ENCODE measurements around the gene NINJ1. TPM values are rescaled to one million over a fixed set of nuclear protein-coding genes. Genes with fewer than 3 reads are reported as not detected.

Gene NINJ1, protein sequence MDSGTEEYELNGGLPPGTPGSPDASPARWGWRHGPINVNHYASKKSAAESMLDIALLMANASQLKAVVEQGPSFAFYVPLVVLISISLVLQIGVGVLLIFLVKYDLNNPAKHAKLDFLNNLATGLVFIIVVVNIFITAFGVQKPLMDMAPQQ
- total RNA-seq (100 to 1,000 TPM; 148 to 152 TPM), polyA plus RNA-seq (ENCODE audit: insufficient read depth, low read depth, low replicate concordance) (99.3 TPM)
- long read RNA-seq, donor 1, transcript NINJ1-201 (4 exons, 1,281 nt) = major isoform, 29 of 41 reads
- long read RNA-seq, donor 1, partial matches to known transcripts = 6 of 41 reads
- long read RNA-seq, donor 1, other reads (novel, unspliced or antisense) = 0 of 41 reads
- long read RNA-seq, donor 2, transcript NINJ1-201 (4 exons, 1,281 nt) = major isoform, 13 of 13 reads
- long read RNA-seq, donor 2, partial matches to known transcripts = 0 of 13 reads
- long read RNA-seq, donor 2, other reads (novel, unspliced or antisense) = 0 of 13 reads

DNA sequence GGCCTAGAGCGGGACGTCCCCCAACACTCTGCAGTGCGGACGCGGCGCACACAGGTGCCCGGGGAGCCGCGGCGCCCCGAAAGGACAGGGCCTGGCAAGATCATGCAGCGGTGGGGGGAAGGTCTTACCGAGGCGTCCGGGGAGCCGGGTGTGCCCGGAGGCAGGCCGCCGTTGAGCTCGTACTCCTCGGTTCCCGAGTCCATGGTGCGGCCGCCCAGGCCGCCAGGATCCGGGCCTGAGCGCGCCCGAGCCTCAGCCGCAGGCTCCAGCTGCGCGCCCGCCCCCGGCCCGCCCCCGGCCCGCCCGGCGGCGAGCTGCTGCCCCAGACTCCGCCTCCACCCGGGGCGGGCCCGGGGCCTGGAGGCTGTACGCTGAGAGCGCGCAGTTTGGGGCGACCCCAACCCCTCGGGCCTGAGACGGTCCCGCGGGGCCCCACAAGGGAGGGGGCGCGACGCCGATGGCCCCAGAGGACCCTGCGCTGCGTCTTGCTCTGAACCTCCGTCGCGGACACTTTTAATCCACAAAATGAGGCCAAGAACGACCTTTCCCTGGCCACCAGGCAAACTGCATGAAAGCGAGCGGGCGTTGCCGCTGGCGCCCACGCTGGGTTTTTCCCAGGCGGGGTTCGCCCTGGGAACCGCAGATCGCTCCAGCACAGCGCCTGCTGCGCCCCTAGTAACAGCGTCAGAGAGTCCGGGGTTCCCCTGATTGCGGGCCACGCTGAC, at the start of gene NINJ1:
NINJ1 (minus strand) TSS at position 237 of the 725 bp plus-strand sequence; CDS start at position 203, 34 bp downstream.
- Histone ChIP-seq H3K27ac (peak within 1 kb of the TSS; percentile 96 to 97), H3K27me3 (no peaks in the 10 kb centered on the region), H3K9me3 (no peaks in the 10 kb centered on the region), H3K4me3 (peak within 1 kb of the TSS; percentile 91 to 94), H3K4me1 (peaks cover 53% of the 10 kb centered on the region), H3K36me3 (ENCODE audit: low read depth, missing control alignments) (no peaks in the 10 kb centered on the region)
- TF ChIP-seq POLR2A (IDR thresholded peaks at IDR 0.05) (peak; percentile 16), CTCF (IDR thresholded peaks at IDR 0.05) (no peak)
- DNase-seq = peak; percentile 75
- intact Hi-C loops (cut with DNase I; ENCODE audit: low total_unique reads) = no loop called here
- 0 to 1% methylated on average over 3 to 31 of the region's 78 CpGs for WGBS, 2 donors

- Histone ChIP-seq H3K36me3 (ENCODE audit: low read depth, missing control alignments) (no peaks in the 10 kb centered on the region), H3K4me3 (peak overlapping the region; percentile 49 to 66), H3K27ac (no peak overlapping the region), H3K4me1 (peaks cover 3% of the 10 kb centered on the region), H3K27me3 (no peaks in the 10 kb centered on the region), H3K9me3 (no peaks in the 10 kb centered on the region)
- DNase-seq = no peak
- intact Hi-C loops (cut with DNase I; ENCODE audit: low total_unique reads) = no loop called here
- 40 to 74% methylated on average over 5 of the region's 5 CpGs for WGBS, 2 donors
- TF ChIP-seq CTCF (IDR thresholded peaks at IDR 0.05) (no peak), POLR2A (IDR thresholded peaks at IDR 0.05) (no peak)
These were observed 49.1 kb upstream of the NINJ1 start for GRCh38 chr9:93183131-93183662.

- 71 to 77% methylated on average over 6 of the region's 6 CpGs for WGBS, 2 donors
- H3K4me3 ChIP-seq = no peak overlapping the region
These were observed 48.5 kb upstream of the NINJ1 start for GRCh38 chr9:93182572-93182971.

DNA sequence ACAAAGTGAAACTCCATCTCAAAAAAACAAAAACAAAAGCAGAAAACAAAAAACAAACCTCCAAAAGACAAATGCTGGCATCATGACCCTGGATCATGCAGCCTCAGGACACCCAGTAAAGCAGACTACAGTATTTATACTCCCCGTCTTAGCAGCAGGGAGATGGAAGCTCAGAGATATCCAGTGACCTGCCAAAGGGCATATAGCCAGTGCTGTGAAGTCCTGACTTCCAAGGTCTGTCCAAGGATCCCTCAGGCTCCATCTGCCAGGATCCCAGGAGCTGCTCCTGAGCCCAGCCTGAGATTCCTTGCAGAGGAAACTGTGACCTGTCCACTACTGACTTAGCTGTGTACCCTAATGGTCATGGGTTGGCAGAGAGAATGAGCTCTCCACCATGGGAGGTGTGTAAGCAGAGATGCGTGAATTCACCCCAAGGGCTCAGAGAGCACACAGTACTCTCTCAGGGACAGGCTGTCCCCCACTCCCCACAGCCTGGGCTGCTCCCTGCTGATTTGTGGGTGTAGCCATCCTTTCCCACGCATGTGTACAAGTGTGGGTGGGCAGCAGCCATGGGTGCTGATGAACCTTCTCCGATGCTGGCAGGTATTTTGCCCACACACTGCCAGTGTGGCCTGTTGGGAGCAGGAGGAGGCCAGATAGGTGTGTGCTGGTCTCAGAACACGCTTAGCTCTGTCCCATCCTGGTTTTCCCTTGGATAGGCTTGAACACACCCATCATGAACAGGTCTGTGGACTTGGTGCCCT, 47.8 kb upstream of the NINJ1 start:
- H3K9me3 ChIP-seq = no peaks in the 10 kb centered on the region

More at GRCh38 chr9:93182572-93182971, 48.5 kb upstream of the NINJ1 start:
- intact Hi-C loops (cut with DNase I; ENCODE audit: low total_unique reads) = no loop called here
- H3K9me3 ChIP-seq = no peaks in the 10 kb centered on the region
- H3K27ac ChIP-seq = no peak overlapping the region
- no peak for TF ChIP-seq POLR2A (IDR thresholded peaks at IDR 0.05)
- H3K36me3 ChIP-seq (ENCODE audit: low read depth, missing control alignments) = no peaks in the 10 kb centered on the region
- H3K4me1 ChIP-seq = peaks cover 3% of the 10 kb centered on the region
- DNase-seq = no peak
- H3K27me3 ChIP-seq = no peaks in the 10 kb centered on the region

More for the DNA sequence above, 47.8 kb upstream of the NINJ1 start:
- Histone ChIP-seq H3K27me3 (no peaks in the 10 kb centered on the region), H3K4me1 (peaks cover 3% of the 10 kb centered on the region), H3K4me3 (no peak overlapping the region), H3K27ac (no peak overlapping the region), H3K36me3 (ENCODE audit: low read depth, missing control alignments) (no peaks in the 10 kb centered on the region)
- DNase-seq = no peak
- TF ChIP-seq POLR2A (IDR thresholded peaks at IDR 0.05) (no peak), CTCF (IDR thresholded peaks at IDR 0.05) (no peak)
- intact Hi-C loops (cut with DNase I; ENCODE audit: low total_unique reads) = no loop called here
- WGBS, 2 donors = 80 to 85% methylated on average over 5 of the region's 5 CpGs
